ENCODE data around the gene GATAD2A.

DNA sequence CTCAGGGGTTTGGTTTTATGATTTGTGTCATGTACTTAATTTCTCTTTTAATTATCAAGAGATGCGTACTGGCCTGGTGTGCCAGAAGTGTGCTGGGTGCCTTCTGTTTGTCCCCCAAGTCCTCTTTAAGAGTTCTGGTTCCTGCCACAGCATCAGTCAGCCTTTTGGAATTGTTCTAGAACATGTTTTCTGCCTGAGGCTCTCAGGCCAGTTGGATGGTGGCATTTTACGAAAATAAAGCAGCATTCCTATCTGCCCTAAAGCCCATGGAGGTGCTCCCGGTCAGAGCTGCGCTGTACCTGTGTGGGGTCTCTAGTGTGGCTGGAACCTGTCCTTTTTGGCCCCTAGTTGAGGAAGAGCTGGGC is 55.8 kb downstream of the GATAD2A start:
- TF ChIP-seq, protein P1, sequence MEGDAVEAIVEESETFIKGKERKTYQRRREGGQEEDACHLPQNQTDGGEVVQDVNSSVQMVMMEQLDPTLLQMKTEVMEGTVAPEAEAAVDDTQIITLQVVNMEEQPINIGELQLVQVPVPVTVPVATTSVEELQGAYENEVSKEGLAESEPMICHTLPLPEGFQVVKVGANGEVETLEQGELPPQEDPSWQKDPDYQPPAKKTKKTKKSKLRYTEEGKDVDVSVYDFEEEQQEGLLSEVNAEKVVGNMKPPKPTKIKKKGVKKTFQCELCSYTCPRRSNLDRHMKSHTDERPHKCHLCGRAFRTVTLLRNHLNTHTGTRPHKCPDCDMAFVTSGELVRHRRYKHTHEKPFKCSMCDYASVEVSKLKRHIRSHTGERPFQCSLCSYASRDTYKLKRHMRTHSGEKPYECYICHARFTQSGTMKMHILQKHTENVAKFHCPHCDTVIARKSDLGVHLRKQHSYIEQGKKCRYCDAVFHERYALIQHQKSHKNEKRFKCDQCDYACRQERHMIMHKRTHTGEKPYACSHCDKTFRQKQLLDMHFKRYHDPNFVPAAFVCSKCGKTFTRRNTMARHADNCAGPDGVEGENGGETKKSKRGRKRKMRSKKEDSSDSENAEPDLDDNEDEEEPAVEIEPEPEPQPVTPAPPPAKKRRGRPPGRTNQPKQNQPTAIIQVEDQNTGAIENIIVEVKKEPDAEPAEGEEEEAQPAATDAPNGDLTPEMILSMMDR (conservative IDR thresholded peaks at IDR 0.05; ENCODE audit: low read length): no peak
- no peak for TF ChIP-seq EZH2phosphoT487 (IDR thresholded peaks at IDR 0.05; ENCODE audit: borderline replicate concordance)

Data from Loucy (cell line).